ENCODE measurements around the gene EIF4E1B. TPM values are rescaled to one million over a fixed set of nuclear protein-coding genes. Genes with fewer than 3 reads are reported as not detected.

EIF4E1B gene
- total RNA-seq, 4 donors from 2014 or later, result not detected

- ATAC-seq, result peak in 1 of 2 donors; percentile 56
- no peak for DNase-seq
- Histone ChIP-seq H3K4me3 (no peak overlapping the region), H3K27ac (no peak overlapping the region), H3K36me3 (no peaks in the 10 kb centered on the region), H3K9me3 (no peaks in the 10 kb centered on the region), H3K4me1 (no peaks in the 10 kb centered on the region), H3K27me3 (peaks cover 4 to 15% (median 10%) of the 10 kb centered on the region in 3 donors)
- no peak for TF ChIP-seq POLR2A (IDR thresholded peaks at IDR 0.05)
- TF ChIP-seq CTCF (IDR thresholded peaks at IDR 0.05 in 4 of 5, conservative IDR thresholded peaks at IDR 0.05 in 1 of 5), result no peak
- intact Hi-C loops (cut with DNase I; ENCODE audit: low total_unique reads) (no loop called here), in situ Hi-C loops (cut with MboI; ENCODE audit: low sequenced_read_pairs in 4 of 4) (no loop called here)
Measured at GRCh38 chr5:176695073-176695472, 64.6 kb downstream of the EIF4E1B start.

Small RNA genes within 50 kb of the gene (microRNA-seq; reads per million reads assigned to microRNA genes)
- gene MIR4281 (ENCODE audit: borderline replicate concordance in 2 of 2), result 0 reads per million in 2 donors

Other genes starting within 250 kb of the EIF4E1B start
- 10 to 100 TPM; 21.6 to 43.5 (median 33.9) TPM for gene NOP16, start 242.1 kb upstream of the EIF4E1B start, total RNA-seq
- gene HIGD2A, start 241.9 kb upstream of the EIF4E1B start, total RNA-seq, result 100 to 1,000 TPM; 189 to 274 (median 229) TPM
- gene CLTB, start 214.1 kb upstream of the EIF4E1B start, total RNA-seq, result 100 to 1,000 TPM; 261 to 386 (median 302) TPM
- gene FAF2, start 182.3 kb upstream of the EIF4E1B start, total RNA-seq, result 10 to 100 TPM; 14.0 to 20.7 (median 14.7) TPM
- 1 to 10 TPM; 4.1 to 7.0 (median 6.7) TPM for gene RNF44, start 93.3 kb upstream of the EIF4E1B start, total RNA-seq
- gene CDHR2, start 81.3 kb upstream of the EIF4E1B start, total RNA-seq, result under 1 TPM in 3 of 4 donors, not detected in 1; 0.07 to 0.27 (median 0.20) TPM
- gene GPRIN1, start 20.5 kb upstream of the EIF4E1B start, total RNA-seq, result under 1 TPM; 0.35 to 0.78 (median 0.47) TPM
- gene SNCB, start 141 bp upstream of the EIF4E1B start, total RNA-seq, result under 1 TPM in 1 of 4 donors, not detected in 3; 0.20 TPM
- gene TSPAN17, start 16.8 kb downstream of the EIF4E1B start, total RNA-seq, result 10 to 100 TPM; 13.3 to 35.7 (median 27.2) TPM
- under 1 TPM in 2 of 4 donors, not detected in 2; 0.10 to 0.55 TPM for gene UNC5A, start 179.9 kb downstream of the EIF4E1B start, total RNA-seq